Body of pancreas (tissue), 4 donors: ENCODE data around the gene WIPF2.

ENCODE experiments used
- POLR2A ChIP-seq, 3 donors: fragments of 450-650 bp; IDR thresholded peaks; one replicate each; pipeline ENCODE4 v1.6.1; 2016; ENCODE audit warnings: antibody characterized with exemption in 3 of 3, mild to moderate bottlenecking in 2 of 3
- TF ChIP-seq, protein P1 (sequence below), 7 experiments: fragments of 450-650 bp in 4 of 7; fragments of 200-600 bp in 3 of 7; sonication (generic) in 3 of 7; IDR thresholded peaks; one replicate each; pipeline ENCODE4 v1.5.1; 2016 to 2019; ENCODE audit warnings: antibody characterized with exemption in 7 of 7

- TF ChIP-seq, protein P1, sequence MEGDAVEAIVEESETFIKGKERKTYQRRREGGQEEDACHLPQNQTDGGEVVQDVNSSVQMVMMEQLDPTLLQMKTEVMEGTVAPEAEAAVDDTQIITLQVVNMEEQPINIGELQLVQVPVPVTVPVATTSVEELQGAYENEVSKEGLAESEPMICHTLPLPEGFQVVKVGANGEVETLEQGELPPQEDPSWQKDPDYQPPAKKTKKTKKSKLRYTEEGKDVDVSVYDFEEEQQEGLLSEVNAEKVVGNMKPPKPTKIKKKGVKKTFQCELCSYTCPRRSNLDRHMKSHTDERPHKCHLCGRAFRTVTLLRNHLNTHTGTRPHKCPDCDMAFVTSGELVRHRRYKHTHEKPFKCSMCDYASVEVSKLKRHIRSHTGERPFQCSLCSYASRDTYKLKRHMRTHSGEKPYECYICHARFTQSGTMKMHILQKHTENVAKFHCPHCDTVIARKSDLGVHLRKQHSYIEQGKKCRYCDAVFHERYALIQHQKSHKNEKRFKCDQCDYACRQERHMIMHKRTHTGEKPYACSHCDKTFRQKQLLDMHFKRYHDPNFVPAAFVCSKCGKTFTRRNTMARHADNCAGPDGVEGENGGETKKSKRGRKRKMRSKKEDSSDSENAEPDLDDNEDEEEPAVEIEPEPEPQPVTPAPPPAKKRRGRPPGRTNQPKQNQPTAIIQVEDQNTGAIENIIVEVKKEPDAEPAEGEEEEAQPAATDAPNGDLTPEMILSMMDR (IDR thresholded peaks at IDR 0.05) = no peak
- no peak for TF ChIP-seq POLR2A (IDR thresholded peaks at IDR 0.05)
Measured at GRCh38 chr17:40224718-40225550, 5.8 kb downstream of the WIPF2 start.
